Ammon's horn (tissue), 1 donor: ENCODE data around the gene PCDHGA3.
A peak's percentile ranks its signal among the peaks of the same experiment; 100 is the strongest.
"Not testable (repeated sequence)": the region's sequence is repeated elsewhere in the genome, so short reads cannot be mapped to it uniquely, and the experiment has no call there.

Source experiments
- DNase-seq: peaks from one replicate; pipeline ENCODE4 v3.0.0-alpha.2; 2016; ENCODE audit warnings: low spot score

The PCDHGA3 gene

DNA sequence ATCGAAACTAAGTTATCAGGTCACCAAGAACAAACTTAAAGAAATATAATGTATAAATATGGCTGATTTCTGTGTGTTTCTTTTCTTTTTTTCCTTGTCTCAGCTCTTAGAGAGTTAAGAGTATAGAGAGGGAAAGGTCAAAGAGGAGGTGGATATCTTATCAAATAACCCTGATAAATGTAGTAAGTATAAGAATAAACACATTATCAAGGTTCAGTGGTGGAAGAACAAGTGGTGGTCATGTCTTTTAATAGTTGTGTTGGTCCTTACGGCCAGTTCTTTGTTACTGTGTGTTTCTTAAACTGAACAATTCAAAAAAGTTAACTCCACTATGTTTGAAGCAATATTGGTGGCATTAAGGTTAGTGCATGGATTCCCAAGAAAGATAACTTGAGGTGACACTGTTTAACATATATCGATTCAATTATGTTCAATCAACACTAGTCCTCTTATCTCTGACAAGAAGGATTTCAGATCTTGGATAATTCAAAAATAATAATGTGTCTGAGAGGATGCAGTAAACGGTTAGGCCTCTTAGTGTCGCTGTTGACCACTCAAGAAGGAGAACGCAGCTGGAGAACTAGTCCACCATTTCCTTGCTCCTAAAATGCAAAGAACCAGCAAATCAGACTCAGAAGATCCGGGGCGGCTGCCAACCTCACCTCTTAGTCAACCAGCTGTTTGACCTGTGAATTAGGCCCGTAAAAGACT, at the start of gene PCDHGA3:
Gene PCDHGA3 (plus strand): TSS at position 588 of the 711 bp plus-strand sequence. CDS start 205 bp downstream, outside the sequence.
- DNase-seq: no peak

DNA sequence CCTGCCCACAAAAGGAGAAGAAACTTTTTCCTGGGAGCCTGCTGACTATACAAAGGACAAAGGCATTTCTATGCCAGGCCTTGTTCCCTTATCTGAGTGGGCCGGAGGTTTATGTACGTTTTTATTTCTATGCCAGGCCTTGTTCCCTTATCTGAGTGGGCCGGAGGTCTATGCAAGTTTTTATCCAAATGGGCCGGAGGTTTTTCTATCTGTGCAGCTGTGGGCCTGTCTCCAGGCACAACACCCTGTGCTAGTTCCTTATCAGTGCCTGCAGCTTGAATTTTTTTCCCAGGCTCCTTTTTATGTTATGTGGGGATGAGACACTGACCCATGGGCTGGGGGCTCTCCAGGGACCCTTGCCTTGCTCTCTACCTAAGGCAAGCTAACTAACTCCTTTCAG, 45.3 kb upstream of the PCDHGA3 start:
- no peak for DNase-seq

DNA sequence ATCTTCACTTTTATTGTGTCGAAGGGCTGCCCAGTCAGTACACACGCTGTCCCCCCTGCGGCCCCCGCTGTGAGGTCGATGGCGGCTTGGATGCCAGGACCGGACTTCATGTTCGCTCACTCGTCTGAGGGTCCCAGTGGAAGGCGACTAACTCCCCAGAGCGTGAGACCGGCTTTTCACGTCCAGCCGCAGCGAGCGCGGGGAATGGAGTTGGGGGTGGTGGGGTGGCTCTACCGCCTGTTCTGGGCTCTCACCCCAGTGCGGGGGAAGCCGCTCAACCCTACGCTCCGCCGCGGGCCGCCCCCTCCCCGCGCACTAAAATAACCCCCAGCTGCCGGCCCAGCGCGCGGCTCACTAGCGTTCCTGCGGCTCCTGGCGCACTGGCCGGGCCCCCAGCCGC, 39.9 kb upstream of the PCDHGA3 start, which contains the start of gene SLC25A2:
Gene SLC25A2 (minus strand): TSS at position 294 of the 400 bp plus-strand sequence. CDS start 184 bp downstream, at position 110.
- no peak for DNase-seq

DNA sequence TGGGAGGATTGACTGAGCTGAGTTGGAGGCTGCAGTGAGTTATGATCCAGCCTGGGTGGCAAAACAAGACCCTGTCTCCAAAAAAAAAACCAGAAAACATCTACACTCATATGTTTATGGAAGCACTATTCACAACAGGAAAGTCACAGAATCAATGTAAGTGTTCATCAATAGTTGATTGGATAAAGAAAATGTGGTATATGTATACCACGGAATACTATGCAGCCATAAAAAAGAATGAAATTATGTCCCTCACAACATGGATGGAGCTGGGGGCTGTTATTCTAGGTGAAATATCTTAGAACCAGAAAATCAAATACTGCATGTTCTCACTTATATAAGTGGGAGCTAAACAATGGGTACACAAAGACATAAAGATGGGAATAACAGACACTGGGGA, 37.0 kb upstream of the PCDHGA3 start:
- no peak for DNase-seq

DNA sequence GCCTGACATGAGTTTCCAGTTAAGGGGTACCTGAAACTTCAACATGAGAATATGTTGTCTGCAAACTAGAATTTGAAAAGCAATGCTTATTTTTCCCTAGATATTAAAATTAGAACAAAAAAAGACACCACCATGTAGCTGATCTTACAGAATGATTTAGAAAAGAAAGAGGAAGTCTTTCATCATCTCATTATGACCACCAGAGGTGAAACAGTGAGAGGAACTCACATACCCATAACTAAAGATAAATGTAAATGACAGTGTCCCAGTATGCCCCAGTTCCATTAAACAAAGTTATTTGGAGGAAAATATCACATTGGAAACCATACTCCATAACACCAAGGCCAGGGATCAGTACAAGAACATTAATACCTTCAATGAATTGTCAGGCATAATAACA, 29.9 kb upstream of the PCDHGA3 start:
- DNase-seq: no peak

- DNase-seq: not testable (repeated sequence)
These were observed 26.7 kb upstream of the PCDHGA3 start for GRCh38 chr5:141316963-141317362.

GRCh38 chr5:141319202-141319601, 24.4 kb upstream of the PCDHGA3 start:
- no peak for DNase-seq

DNA sequence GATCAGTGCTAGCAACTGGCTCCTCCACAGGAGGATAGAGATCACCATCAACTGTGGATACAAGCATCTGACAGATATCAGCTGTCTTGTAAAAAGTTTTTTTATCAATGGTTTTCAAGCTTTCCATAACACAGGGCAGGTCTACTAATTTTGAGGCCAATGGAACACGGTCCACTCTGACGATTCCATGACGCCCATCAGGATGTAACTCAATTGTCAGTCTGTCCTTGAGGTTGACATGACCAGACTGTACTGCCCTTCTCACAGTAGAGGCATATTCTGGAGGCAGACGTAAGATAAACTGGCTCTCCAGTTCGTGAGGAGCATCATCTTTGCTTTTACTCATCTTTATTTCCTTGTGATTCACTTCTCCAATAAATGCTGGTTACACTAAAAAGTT, 23.9 kb upstream of the PCDHGA3 start:
- DNase-seq: no peak

- peak; percentile 94 for DNase-seq
These were observed 23.1 kb upstream of the PCDHGA3 start, which contains the start of gene TAF7 for GRCh38 chr5:141320225-141321169. Gene TAF7, minus strand, starts transcription at chr5:141320784. Its CDS starts 740 bp downstream, at chr5:141320044.

- no peak for DNase-seq
These were observed 21.4 kb upstream of the PCDHGA3 start for GRCh38 chr5:141322261-141322660.

DNA sequence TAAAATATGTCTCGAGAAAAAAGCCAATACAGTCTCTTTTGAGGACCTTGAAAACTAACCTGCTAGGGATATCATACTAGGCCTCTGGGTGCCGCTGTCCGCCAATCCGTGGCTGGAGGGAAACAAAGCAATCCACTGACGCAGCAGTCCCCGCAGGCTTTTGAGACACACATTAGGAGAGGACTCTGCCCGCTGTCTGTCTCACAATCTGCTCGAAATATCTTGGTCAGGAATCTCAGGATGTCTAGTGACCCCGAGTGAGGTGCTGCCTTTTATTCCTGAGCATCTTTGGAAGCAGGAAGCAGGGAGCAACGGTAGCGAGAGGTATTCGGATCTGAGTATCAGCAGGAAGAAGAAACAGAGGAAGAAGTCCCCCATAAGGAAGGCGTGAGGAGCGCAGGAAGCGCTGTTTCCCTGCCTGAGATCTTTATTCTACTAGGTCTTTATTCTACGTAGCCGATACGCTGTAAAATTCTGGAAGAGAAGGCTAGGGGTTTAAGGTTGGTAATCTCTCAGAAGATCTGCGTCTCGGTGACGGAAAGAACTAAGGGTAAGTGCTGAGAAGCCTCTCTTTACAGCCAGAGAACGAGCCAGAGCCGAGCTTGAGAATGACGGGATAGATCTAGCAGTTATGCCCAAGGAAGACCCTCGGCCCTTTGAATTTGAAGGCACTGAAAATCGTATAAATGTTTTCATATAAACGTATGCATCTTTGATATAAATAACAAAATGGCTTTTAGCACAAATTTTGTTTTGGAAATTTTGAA, 17.4 kb upstream of the PCDHGA3 start:
- DNase-seq: peak; percentile 82

DNA sequence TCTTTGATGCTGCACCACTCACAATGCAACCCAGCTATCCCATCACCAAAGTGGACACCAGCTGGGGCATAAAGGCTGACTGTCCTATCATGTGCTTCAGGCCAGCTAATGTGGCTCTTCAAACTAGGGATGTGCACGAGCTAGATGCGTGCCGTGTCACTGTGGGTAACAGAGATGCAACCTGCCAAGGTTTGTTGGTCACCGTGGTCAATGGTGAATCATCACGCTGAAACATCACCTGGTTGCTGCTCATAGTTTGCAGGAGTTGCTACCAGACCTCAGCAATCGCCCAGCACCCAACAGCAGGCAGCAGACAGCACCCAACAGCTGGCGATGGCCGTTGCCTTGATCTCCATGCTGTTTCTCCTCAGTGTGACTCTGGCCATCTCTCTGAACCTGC, 15.4 kb upstream of the PCDHGA3 start:
- no peak for DNase-seq

DNA sequence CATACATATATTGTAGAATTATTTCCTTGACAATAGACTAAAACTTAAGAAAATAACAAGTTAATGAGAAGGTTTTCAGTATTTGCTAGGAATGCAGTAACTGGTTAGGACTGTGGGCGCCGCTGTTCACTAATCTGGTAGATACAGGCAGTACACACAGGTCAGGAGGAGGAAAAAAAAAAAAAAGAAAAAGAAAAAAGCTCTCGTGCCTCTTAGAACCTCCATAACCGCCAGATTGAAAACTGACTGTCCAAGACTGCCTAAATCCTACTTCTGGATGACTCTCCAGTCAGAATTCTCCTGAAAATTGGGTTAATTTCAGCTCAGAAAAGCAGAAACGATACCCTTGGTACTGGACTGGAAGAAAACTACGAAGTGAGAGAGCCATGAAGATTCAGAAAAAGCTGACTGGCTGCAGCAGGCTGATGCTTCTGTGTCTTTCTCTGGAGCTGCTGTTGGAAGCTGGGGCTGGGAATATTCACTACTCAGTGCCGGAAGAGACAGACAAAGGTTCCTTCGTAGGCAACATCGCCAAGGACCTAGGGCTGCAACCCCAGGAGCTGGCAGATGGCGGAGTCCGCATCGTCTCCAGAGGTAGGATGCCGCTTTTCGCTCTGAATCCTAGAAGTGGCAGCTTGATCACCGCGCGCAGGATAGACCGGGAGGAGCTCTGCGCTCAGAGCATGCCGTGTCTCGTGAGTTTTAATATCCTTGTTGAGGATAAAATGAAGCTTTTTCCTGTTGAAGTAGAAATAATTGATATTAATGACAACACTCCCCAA, 13.1 kb upstream of the PCDHGA3 start, which contains the start of gene PCDHGA1:
Gene PCDHGA1 (plus strand): TSS at position 216 of the 782 bp plus-strand sequence.
- no peak for DNase-seq

DNA sequence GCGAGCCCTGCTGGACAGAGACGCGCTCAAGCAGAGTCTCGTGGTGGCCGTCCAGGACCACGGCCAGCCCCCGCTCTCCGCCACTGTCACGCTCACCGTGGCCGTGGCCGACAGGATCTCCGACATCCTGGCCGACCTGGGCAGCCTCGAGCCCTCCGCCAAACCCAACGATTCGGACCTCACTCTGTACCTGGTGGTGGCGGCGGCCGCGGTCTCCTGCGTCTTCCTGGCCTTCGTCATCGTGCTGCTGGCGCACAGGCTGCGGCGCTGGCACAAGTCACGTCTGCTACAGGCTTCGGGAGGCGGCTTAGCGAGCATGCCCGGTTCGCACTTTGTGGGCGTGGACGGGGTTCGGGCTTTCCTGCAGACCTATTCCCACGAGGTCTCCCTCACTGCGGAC, 11.1 kb upstream of the PCDHGA3 start:
- not testable (repeated sequence) for DNase-seq

GRCh38 chr5:141338538-141339306, 4.9 kb upstream of the PCDHGA3 start, which contains the start of gene PCDHGA2:
Gene PCDHGA2, plus strand, starts transcription at chr5:141338760.
- DNase-seq: no peak

DNA sequence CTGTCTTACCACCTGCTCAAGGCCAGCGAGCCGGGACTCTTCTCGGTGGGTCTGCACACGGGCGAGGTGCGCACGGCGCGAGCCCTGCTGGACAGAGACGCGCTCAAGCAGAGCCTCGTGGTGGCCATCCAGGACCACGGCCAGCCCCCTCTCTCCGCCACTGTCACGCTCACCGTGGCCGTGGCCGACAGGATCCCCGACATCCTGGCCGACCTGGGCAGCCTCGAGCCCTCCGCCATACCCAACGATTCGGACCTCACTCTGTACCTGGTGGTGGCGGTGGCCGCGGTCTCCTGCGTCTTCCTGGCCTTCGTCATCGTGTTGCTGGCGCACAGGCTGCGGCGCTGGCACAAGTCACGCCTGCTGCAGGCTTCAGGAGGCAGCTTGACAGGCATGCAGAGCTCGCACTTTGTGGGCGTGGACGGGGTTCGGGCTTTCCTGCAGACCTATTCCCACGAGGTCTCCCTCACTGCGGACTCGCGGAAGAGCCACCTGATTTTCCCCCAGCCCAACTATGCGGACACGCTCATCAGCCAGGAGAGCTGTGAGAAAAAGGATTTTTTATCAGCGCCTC, 2.8 kb upstream of the PCDHGA3 start:
- DNase-seq: not testable (repeated sequence)

DNA sequence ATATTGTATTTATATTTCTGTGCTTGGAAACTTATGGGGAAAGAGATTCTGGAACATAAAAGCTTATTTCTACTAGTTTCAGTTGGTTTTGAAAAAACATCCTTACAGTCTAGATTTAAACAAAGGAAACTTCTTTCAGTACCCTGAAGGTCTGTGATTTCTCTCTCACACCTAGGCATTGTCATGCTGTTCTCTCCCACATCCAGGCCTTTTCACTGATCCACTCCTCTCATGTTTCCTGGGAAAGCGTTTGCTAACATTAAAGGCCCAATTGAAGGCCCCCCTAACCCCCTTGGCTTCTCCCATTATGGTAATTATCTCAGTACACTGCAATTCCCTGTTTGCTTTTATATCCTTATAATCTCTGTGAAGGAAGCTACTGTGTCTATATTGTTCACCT, 856 bp upstream of the PCDHGA3 start:
- no peak for DNase-seq

GRCh38 chr5:141343953-141344463, 379 bp downstream of the PCDHGA3 start:
- no peak for DNase-seq

- DNase-seq: no peak
These were observed 1.7 kb downstream of the PCDHGA3 start for GRCh38 chr5:141345327-141345726.

GRCh38 chr5:141346017-141346416, 2.4 kb downstream of the PCDHGA3 start:
- DNase-seq: not testable (repeated sequence)
